H9 (cell line): ENCODE results near the gene RNF41. TPM values are rescaled to one million over a fixed set of nuclear protein-coding genes. Genes with fewer than 3 reads are reported as not detected.
A peak's percentile ranks its signal among the peaks of the same experiment; 100 is the strongest.

Experiments used
- DNase-seq: peaks from one replicate; pipeline ENCODE4 v3.0.0-alpha.2; 2017
- H2AFZ ChIP-seq: one replicate; pipeline ENCODE4 v1.6.1; 2013; ENCODE audit warnings: mild to moderate bottlenecking, low read length, control low read depth, moderate library complexity
- H2AK5ac ChIP-seq: 2 replicates; pipeline ENCODE4 v1.6.1; 2013; ENCODE audit warnings: low read length, control low read depth, mixed read lengths; ENCODE audit not compliant: insufficient read length
- H2BK120ac ChIP-seq: one replicate; pipeline ENCODE4 v1.6.1; 2013; ENCODE audit warnings: low read depth, mild to moderate bottlenecking, low read length, control low read depth, inconsistent platforms; ENCODE audit not compliant: poor library complexity, severe bottlenecking
- H2BK12ac ChIP-seq: 2 replicates; pipeline ENCODE4 v1.6.1; 2013; ENCODE audit warnings: low read length, control low read depth, mixed read lengths, low read depth; ENCODE audit not compliant: insufficient read length
- H2BK15ac ChIP-seq: 2 replicates; pipeline ENCODE4 v1.6.1; 2013; ENCODE audit warnings: low read depth, low read length, control low read depth
- H2BK20ac ChIP-seq: one replicate; pipeline ENCODE4 v1.6.1; 2013; ENCODE audit warnings: low read depth, mild to moderate bottlenecking, low read length, control low read depth, inconsistent platforms; ENCODE audit not compliant: poor library complexity, severe bottlenecking
- H2BK5ac ChIP-seq: 2 replicates; pipeline ENCODE4 v1.6.1; 2013; ENCODE audit warnings: low read length, control low read depth, mixed read lengths; ENCODE audit not compliant: insufficient read length
- H3K14ac ChIP-seq: 2 replicates; pipeline ENCODE4 v1.6.1; 2013; ENCODE audit warnings: low read length, control low read depth; ENCODE audit not compliant: insufficient read depth
- H3K18ac ChIP-seq: 2 replicates; pipeline ENCODE4 v1.6.1; 2013; ENCODE audit warnings: low read depth, mild to moderate bottlenecking, mixed read lengths, low read length, control low read depth; ENCODE audit not compliant: insufficient read length
- H3K23ac ChIP-seq: 2 replicates; pipeline ENCODE4 v1.6.1; 2013; ENCODE audit warnings: low read length, control low read depth, mixed read lengths, low read depth; ENCODE audit not compliant: insufficient read length
- H3K23me2 ChIP-seq: 2 replicates; pipeline ENCODE4 v1.6.1; 2013; ENCODE audit warnings: low read depth, mild to moderate bottlenecking, mixed read lengths, low read length, control low read depth; ENCODE audit not compliant: insufficient read length, poor library complexity, severe bottlenecking
- H3K27ac ChIP-seq: 2 replicates; pipeline ENCODE4 v1.5.1; 2013; ENCODE audit warnings: low read length, control low read depth, mixed read lengths, low read depth; ENCODE audit not compliant: insufficient read length
- H3K27me3 ChIP-seq: 2 replicates; pipeline ENCODE4 v1.6.1; 2013; ENCODE audit warnings: low read length, control low read depth, inconsistent platforms; ENCODE audit not compliant: insufficient read depth
- H3K4ac ChIP-seq: 2 replicates; pipeline ENCODE4 v1.6.1; 2013; ENCODE audit warnings: low read depth, mild to moderate bottlenecking, control low read depth, inconsistent platforms, low read length, moderate library complexity
- H3K4me1 ChIP-seq: 2 replicates; pipeline ENCODE4 v1.6.1; 2013; ENCODE audit warnings: low read length, control low read depth, inconsistent platforms; ENCODE audit not compliant: insufficient read depth
- H3K4me2 ChIP-seq: 2 replicates; pipeline ENCODE4 v1.6.1; 2013; ENCODE audit warnings: low read length, control low read depth, mixed read lengths; ENCODE audit not compliant: insufficient read length, insufficient read depth
- H3K56ac ChIP-seq: 2 replicates; pipeline ENCODE4 v1.6.1; 2013; ENCODE audit warnings: low read depth, mild to moderate bottlenecking, mixed read lengths, low read length, control low read depth; ENCODE audit not compliant: insufficient read length
- H3K79me1 ChIP-seq: 2 replicates; pipeline ENCODE4 v1.6.1; 2013; ENCODE audit warnings: low read depth, mild to moderate bottlenecking, moderate library complexity, low read length, control low read depth, inconsistent platforms; ENCODE audit not compliant: insufficient read depth, poor library complexity, severe bottlenecking
- H3K79me2 ChIP-seq: 2 replicates; pipeline ENCODE4 v1.6.1; 2013; ENCODE audit warnings: low read length, control low read depth, inconsistent platforms; ENCODE audit not compliant: insufficient read depth
- H3K9ac ChIP-seq: 2 replicates; pipeline ENCODE4 v1.6.1; 2013; ENCODE audit warnings: low read length, control low read depth, mixed read lengths; ENCODE audit not compliant: insufficient read length; ENCODE audit errors: extremely low read depth
- H3K9me3 ChIP-seq: one replicate; pipeline ENCODE4 v1.6.1; 2013; ENCODE audit warnings: low read depth, low read length, inconsistent platforms; ENCODE audit not compliant: control insufficient read depth
- H3T11ph ChIP-seq: one replicate; pipeline ENCODE4 v1.6.1; 2013; ENCODE audit warnings: mild to moderate bottlenecking, low read length, control low read depth, inconsistent platforms
- H4K20me1 ChIP-seq: one replicate; pipeline ENCODE4 v1.6.1; 2013; ENCODE audit not compliant: control insufficient read depth, insufficient read length, insufficient read depth
- H4K5ac ChIP-seq: 2 replicates; pipeline ENCODE4 v1.6.1; 2013; ENCODE audit warnings: low read depth, mild to moderate bottlenecking, mixed read lengths, low read length, control low read depth; ENCODE audit not compliant: insufficient read length
- H4K8ac ChIP-seq: replicated peaks from 2 replicates; pipeline ENCODE4 v1.6.1; 2013; ENCODE audit warnings: low read length, control low read depth, mixed read lengths, low read depth; ENCODE audit not compliant: insufficient read length
- H4K91ac ChIP-seq: 2 replicates; pipeline ENCODE4 v1.6.1; 2013; ENCODE audit warnings: low read depth, mild to moderate bottlenecking, moderate library complexity, mixed read lengths, low read length, control low read depth; ENCODE audit not compliant: insufficient read length
- H3K27ac Mint-ChIP-seq, 3 experiments: 2 replicates in 2 of 3; 3 replicates in 1 of 3; pipeline ENCODE4 v1.8.0; 2020 to 2021; ENCODE audit warnings: mixed read lengths in 3 of 3, mild to moderate bottlenecking in 1 of 3, moderate library complexity in 1 of 3
- H3K27me3 Mint-ChIP-seq: 2 replicates; pipeline ENCODE4 v1.8.0; 2021; ENCODE audit warnings: low read depth, mild to moderate bottlenecking, moderate library complexity, mixed read lengths
- H3K36me3 Mint-ChIP-seq, 3 experiments: 2 replicates in 2 of 3; 3 replicates in 1 of 3; pipeline ENCODE4 v1.8.0; 2020 to 2021; ENCODE audit warnings: low read depth in 3 of 3, mixed read lengths in 3 of 3; ENCODE audit not compliant: insufficient read depth in 1 of 3
- H3K4me1 Mint-ChIP-seq, 2 experiments: 2 replicates each; pipeline ENCODE4 v1.8.0; 2020; ENCODE audit warnings: mixed read lengths in 2 of 2
- H3K4me3 Mint-ChIP-seq, 2 experiments: 2 replicates in 1 of 2; 3 replicates in 1 of 2; pipeline ENCODE4 v1.8.0; 2020 to 2021; ENCODE audit warnings: mild to moderate bottlenecking in 2 of 2, mixed read lengths in 2 of 2, moderate library complexity in 1 of 2
- H3K9me3 Mint-ChIP-seq, 2 experiments: 2 replicates in 1 of 2; 3 replicates in 1 of 2; pipeline ENCODE4 v1.8.0; 2020; ENCODE audit warnings: mild to moderate bottlenecking in 2 of 2, mixed read lengths in 2 of 2, moderate library complexity in 1 of 2
- CTCF ChIP-seq: fragments of 200-600 bp; sonication (generic); conservative IDR thresholded peaks from 3 replicates; pipeline ENCODE4 v1.8.0; 2021; ENCODE audit warnings: antibody characterized with exemption, mild to moderate bottlenecking
- WGBS: extraction: QIAGEN DNeasy Blood & Tissue Kit; methylation state at CpG from one replicate; pipeline ENCODE4 v1.1.7; 2013; ENCODE audit warnings: missing lambda C conversion rate, low lambda C conversion rate, mixed read lengths; ENCODE audit not compliant: insufficient read length; ENCODE audit errors: extremely low coverage; 5-methylcytosine and 5-hydroxymethylcytosine counted together
- total RNA-seq: library from RNA; stranded (reverse); gene quantifications from 2 replicates; pipeline ENCODE4 v1.2.1, GENCODE V29; 2021

Gene RNF41
- total RNA-seq, 1 experiment from 2014 or later, result 60.8 TPM

- Histone ChIP-seq H3K79me2 (no peaks in the 10 kb centered on the region; the same call in 1 of the 2 replicates), H2BK120ac (no peak overlapping the region), H2BK12ac (no peak overlapping the region), H4K20me1 (peaks cover 3% of the 10 kb centered on the region), H3K4me1 (peaks cover 2% of the 10 kb centered on the region; the same call in 1 of the 2 replicates), H4K8ac (no peak overlapping the region), H3K14ac (no peak overlapping the region), H3K4ac (no peak overlapping the region), H3K9ac (no peak overlapping the region), H3K27me3 (no peaks in the 10 kb centered on the region), H3K4me2 (peak overlapping the region; percentile 58), H2AK5ac (no peak overlapping the region), H2BK5ac (no peak overlapping the region), H2BK15ac (no peak overlapping the region), H3K56ac (peak overlapping the region; percentile 2), H3K27ac (no peak overlapping the region), H4K5ac (no peak overlapping the region), H3T11ph (no peak overlapping the region), H3K79me1 (no peaks in the 10 kb centered on the region), H3K23ac (no peak overlapping the region), H4K91ac (no peak overlapping the region), H2BK20ac (no peak overlapping the region), H2AFZ (no peak overlapping the region), H3K18ac (no peak overlapping the region), H3K23me2 (peaks cover 26% of the 10 kb centered on the region), H3K9me3 (no peaks in the 10 kb centered on the region)
- DNase-seq, result no peak
- 100% methylated on average over 1 of the region's 11 CpGs for WGBS
- Mint-ChIP-seq H3K9me3 (no peaks in the 10 kb centered on the region; a peak in 1 of 5 replicates), H3K36me3 (peaks cover 5 to 17% (median 10%) of the 10 kb centered on the region in 3 experiments; a peak in 6 of 7 replicates), H3K27ac (peak overlapping the region in 1 of 3 experiments; percentile 70; a peak in 1 of 7 replicates), H3K27me3 (no peaks in the 10 kb centered on the region), H3K4me1 (peaks cover 33 to 39% of the 10 kb centered on the region in 2 experiments), H3K4me3 (peak overlapping the region; percentile 78 to 88)
- no peak for TF ChIP-seq CTCF
Measured at GRCh38 chr12:56224954-56225353, 3.2 kb upstream of the RNF41 start.
